A673 (cell line): ENCODE data around the gene SMIM38. TPM values are rescaled to one million over a fixed set of nuclear protein-coding genes. Genes with fewer than 3 reads are reported as not detected.

ENCODE experiments used
- BruUV-seq: library from RNA; stranded (reverse); fragments of 400-500 nt; replicated peaks from 2 replicates; lab custom pipeline; 2021; lab: Mats Ljungman, UMichigan
- CTCF ChIA-PET: fragments of 300-600 bp; sonication (Branson Sonifier 250); formaldehyde crosslinking; loops from one replicate; lab custom pipeline; 2022; ENCODE audit warnings: antibody characterized with exemption; lab: Charles Lee
- POLR2A ChIA-PET: fragments of 300-600 bp; sonication (Branson Sonifier 250); formaldehyde crosslinking; loops from one replicate; lab custom pipeline; 2022; ENCODE audit warnings: antibody characterized with exemption; ENCODE audit not compliant: low non-redundant PET; lab: Charles Lee
- DNase-seq: peaks from one replicate; pipeline ENCODE4 v3.0.0-alpha.2; 2015; ENCODE audit warnings: low spot score
- H3K27ac ChIP-seq: fragments of 200-600 bp; sonication (generic); 2 replicates; pipeline ENCODE4 v1.5.1; 2016; ENCODE audit warnings: mixed run types, low read depth, mild to moderate bottlenecking, mixed read lengths, antibody characterized with exemption, low read length; ENCODE audit not compliant: poor library complexity, severe bottlenecking
- H3K27me3 ChIP-seq: fragments of 200-600 bp; sonication (generic); replicated peaks from 2 replicates; pipeline ENCODE4 v1.6.1; 2017; ENCODE audit warnings: mixed run types, low read depth, mild to moderate bottlenecking, mixed read lengths, antibody characterized with exemption, low read length; ENCODE audit not compliant: insufficient read depth, poor library complexity
- H3K36me3 ChIP-seq: fragments of 200-600 bp; sonication (generic); 2 replicates; pipeline ENCODE4 v1.6.1; 2016; ENCODE audit warnings: mixed run types, mild to moderate bottlenecking, mixed read lengths, antibody characterized with exemption, low read length; ENCODE audit not compliant: insufficient read depth, poor library complexity, severe bottlenecking
- H3K4me1 ChIP-seq: fragments of 200-600 bp; sonication (generic); 2 replicates; pipeline ENCODE4 v1.6.1; 2017; ENCODE audit warnings: mixed run types, mild to moderate bottlenecking, mixed read lengths, antibody characterized with exemption, low read length; ENCODE audit not compliant: insufficient read depth, poor library complexity, severe bottlenecking
- H3K4me3 ChIP-seq: fragments of 200-600 bp; sonication (generic); 2 replicates; pipeline ENCODE4 v1.5.1; 2016; ENCODE audit warnings: low read depth, mixed run types, mild to moderate bottlenecking, mixed read lengths, low read length; ENCODE audit not compliant: poor library complexity, severe bottlenecking
- H3K9me3 ChIP-seq: fragments of 200-600 bp; sonication (generic); 2 replicates; pipeline ENCODE4 v1.6.1; 2016; ENCODE audit warnings: mixed run types, low read depth, mild to moderate bottlenecking, mixed read lengths, antibody characterized with exemption, low read length; ENCODE audit not compliant: poor library complexity, severe bottlenecking
- EZH2 ChIP-seq: fragments of 200-600 bp; sonication (generic); IDR thresholded peaks from 2 replicates; pipeline ENCODE4 v1.6.1; 2017; ENCODE audit warnings: borderline replicate concordance, low read depth, mild to moderate bottlenecking, mixed read lengths, antibody characterized with exemption, low read length; ENCODE audit not compliant: poor library complexity, severe bottlenecking
- intact Hi-C: fragments of 100-400 bp; cut with micrococcal nuclease; formaldehyde crosslinking; loops from one replicate; pipeline ENCODE4 v1.10.0; 2022; ENCODE audit not compliant: unreplicated experiment
- total RNA-seq: library from RNA; stranded (reverse); gene quantifications from 2 replicates; pipeline ENCODE4 v1.2.3, GENCODE V29; 2021
- TF ChIP-seq, protein P1 (sequence below): fragments of 300-800, 200-600 bp; sonication (generic); conservative IDR thresholded peaks from 2 replicates; pipeline ENCODE4 v1.5.1; 2017; ENCODE audit warnings: low read depth, mild to moderate bottlenecking, antibody characterized with exemption, low read length, moderate library complexity, mixed read lengths

Gene SMIM38
- total RNA-seq, 1 experiment from 2014 or later = 0.88 TPM

GRCh38 chr11:69110451-69110850 lies 45.3 kb upstream of the SMIM38 start:
- POLR2A ChIA-PET = no interaction called here
- H3K27ac ChIP-seq = no peak overlapping the region
- H3K4me1 ChIP-seq = peaks cover 3% of the 10 kb centered on the region
- H3K36me3 ChIP-seq = no peaks in the 10 kb centered on the region
- no peaks in the 10 kb centered on the region for H3K9me3 ChIP-seq
- BruUV-seq = no TSS peak
- no peak for TF ChIP-seq EZH2
- TF ChIP-seq, protein P1, sequence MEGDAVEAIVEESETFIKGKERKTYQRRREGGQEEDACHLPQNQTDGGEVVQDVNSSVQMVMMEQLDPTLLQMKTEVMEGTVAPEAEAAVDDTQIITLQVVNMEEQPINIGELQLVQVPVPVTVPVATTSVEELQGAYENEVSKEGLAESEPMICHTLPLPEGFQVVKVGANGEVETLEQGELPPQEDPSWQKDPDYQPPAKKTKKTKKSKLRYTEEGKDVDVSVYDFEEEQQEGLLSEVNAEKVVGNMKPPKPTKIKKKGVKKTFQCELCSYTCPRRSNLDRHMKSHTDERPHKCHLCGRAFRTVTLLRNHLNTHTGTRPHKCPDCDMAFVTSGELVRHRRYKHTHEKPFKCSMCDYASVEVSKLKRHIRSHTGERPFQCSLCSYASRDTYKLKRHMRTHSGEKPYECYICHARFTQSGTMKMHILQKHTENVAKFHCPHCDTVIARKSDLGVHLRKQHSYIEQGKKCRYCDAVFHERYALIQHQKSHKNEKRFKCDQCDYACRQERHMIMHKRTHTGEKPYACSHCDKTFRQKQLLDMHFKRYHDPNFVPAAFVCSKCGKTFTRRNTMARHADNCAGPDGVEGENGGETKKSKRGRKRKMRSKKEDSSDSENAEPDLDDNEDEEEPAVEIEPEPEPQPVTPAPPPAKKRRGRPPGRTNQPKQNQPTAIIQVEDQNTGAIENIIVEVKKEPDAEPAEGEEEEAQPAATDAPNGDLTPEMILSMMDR = no peak
- intact Hi-C loops = no loop called here
- CTCF ChIA-PET = no interaction called here
- H3K27me3 ChIP-seq = no peaks in the 10 kb centered on the region
- H3K4me3 ChIP-seq = no peak overlapping the region
- no peak for DNase-seq

DNA sequence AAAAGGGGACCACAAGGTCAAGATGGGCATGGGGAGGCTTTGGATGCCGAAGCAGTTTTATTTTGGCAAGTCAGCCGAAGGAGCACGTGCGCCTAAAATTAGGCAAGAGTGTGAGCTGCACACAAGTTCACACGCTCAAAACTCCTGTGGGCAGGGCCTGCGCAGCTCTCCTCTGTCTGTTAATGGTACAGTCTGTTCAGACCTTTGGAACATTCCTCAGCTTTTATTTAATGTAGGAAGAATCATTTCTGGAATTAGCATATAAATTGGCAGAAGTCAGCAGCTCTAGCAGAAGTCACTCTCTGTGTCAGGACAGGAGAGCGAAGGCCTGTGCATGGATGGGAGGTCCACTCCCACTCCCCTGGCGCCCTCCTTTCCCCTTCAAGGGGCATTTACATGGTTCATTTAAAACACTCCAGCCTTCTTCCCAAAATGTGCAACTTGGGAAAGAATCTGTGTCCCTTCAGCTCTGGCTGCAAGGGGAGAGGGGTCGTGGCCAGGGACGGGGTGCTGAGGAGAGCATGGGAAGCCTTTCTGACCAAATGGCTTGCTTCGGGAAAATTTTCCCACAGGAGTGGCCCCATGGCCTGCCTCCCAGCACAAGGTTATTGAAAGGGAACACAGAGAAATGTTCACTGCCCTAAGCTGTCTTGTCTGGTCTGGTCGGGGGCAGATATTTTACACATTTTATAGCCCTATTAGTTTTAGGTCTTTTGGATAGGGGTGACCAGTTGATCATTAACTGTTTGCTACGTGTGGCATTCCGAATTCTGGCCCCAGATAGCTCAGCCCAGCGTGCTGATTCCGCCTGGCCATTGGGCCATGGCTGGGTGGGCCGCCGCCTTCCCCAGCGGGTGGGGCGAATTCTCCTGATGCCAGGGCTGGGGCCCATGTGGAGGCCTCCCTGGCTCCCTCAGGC lies 43.9 kb upstream of the SMIM38 start:
- POLR2A ChIA-PET = no interaction called here
- DNase-seq = no peak
- Histone ChIP-seq H3K36me3 (no peaks in the 10 kb centered on the region), H3K4me3 (no peak overlapping the region), H3K4me1 (no peaks in the 10 kb centered on the region), H3K27ac (no peak overlapping the region), H3K9me3 (no peaks in the 10 kb centered on the region), H3K27me3 (no peaks in the 10 kb centered on the region)
- CTCF ChIA-PET = no interaction called here
- BruUV-seq = no TSS peak
- no peak for TF ChIP-seq EZH2
- TF ChIP-seq, protein P1 = no peak
- intact Hi-C loops = no loop called here

DNA sequence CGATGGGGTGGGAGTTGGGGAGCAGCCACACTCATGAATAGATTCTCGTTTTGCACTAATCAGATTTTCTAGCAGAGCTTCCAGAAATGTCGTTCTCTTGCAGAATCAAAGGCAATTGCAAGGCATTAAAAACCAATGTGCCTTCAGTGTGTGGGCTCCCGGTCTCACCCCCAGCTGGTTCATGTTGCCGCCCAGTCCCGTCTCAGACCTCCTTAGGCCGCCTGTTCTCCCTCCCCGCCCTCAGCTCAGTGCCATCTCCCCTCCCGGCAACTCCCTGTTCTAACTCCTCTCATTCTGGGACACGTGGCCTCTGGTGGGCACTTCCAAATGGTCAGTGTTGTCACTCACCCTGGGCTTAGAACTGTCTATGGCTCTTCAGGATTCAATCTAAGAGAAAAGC lies 42.5 kb upstream of the SMIM38 start:
- DNase-seq = no peak
- intact Hi-C loops = no loop called here
- no peaks in the 10 kb centered on the region for H3K4me1 ChIP-seq
- no peaks in the 10 kb centered on the region for H3K36me3 ChIP-seq
- TF ChIP-seq, protein P1 = no peak
- TF ChIP-seq EZH2 = no peak
- no peaks in the 10 kb centered on the region for H3K9me3 ChIP-seq
- no peak overlapping the region for H3K27ac ChIP-seq
- no TSS peak for BruUV-seq
- ChIA-PET CTCF (no interaction called here), POLR2A (no interaction called here)
- H3K4me3 ChIP-seq = no peak overlapping the region
- no peaks in the 10 kb centered on the region for H3K27me3 ChIP-seq
